Tibial nerve (tissue), 4 donors: ENCODE data around the gene SPOCK1.

ENCODE experiments used
- CTCF ChIP-seq, 5 experiments: fragments of 200-600 bp in 3 of 5; fragments of 450-650 bp in 2 of 5; sonication (generic) in 3 of 5; IDR thresholded peaks; one replicate each; pipeline ENCODE4 v1.5.1; 2016 to 2019; ENCODE audit warnings: antibody characterized with exemption in 5 of 5, mild to moderate bottlenecking in 3 of 5, moderate library complexity in 2 of 5
- EP300 ChIP-seq, 2 donors: sonication (generic); formaldehyde crosslinking; IDR thresholded peaks; one replicate each; pipeline ENCODE4 v1.6.1; 2017; ENCODE audit warnings: antibody characterized with exemption in 2 of 2, mild to moderate bottlenecking in 1 of 2
- POLR2A ChIP-seq, 2 donors: fragments of 450-650 bp; IDR thresholded peaks; one replicate each; pipeline ENCODE4 v1.6.1; 2017; ENCODE audit warnings: antibody characterized with exemption in 2 of 2, mild to moderate bottlenecking in 2 of 2, moderate library complexity in 2 of 2

DNA sequence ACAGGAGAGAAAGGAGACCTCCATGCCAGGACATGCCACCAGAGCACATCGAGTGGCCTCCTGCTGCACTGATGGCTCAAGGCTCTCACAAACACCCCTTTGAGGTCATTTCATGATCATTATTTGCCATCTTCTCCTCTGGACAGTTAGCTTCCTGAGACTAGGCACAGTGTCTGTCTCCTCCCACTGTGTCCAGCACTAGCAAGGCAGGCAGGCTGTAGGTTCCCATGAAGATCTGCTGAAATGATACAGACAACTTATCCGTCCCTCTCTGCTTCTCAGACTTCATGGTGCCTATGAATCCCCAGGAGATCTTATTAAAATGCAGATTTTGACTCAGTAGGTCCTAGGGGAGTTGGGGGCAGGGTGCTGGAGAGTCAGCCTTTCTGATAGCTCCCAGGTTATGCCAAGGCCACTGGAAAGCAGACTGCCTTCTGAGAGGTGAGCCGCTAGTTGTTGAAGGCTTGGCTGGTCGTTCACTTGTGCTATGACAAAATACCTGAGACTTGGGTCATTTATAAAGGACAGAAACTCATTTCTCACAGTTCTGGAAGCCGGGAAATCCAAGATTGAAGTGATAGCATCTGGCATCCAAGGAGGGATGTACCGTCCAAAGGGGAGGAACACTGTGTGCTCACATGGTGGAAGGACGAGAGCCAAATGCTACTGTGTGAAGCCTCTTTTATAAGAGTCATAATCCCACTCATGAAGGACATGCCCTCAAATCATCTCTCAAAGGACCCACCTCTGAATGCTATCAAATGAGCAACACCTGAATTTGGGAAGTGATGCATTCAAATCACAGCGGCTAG is 183.4 kb downstream of the SPOCK1 start:
- no peak for TF ChIP-seq POLR2A (IDR thresholded peaks at IDR 0.05)
- TF ChIP-seq CTCF (IDR thresholded peaks at IDR 0.05), result no peak
- peak in 1 of 2 donors; percentile 60 for TF ChIP-seq EP300 (IDR thresholded peaks at IDR 0.05)
